Esophagus squamous epithelium (tissue), 4 donors: ENCODE measurements around the gene ZMIZ1.

Experiments
- CTCF ChIP-seq, 6 experiments: fragments of 450-650 bp in 4 of 6; fragments of 200-600 bp in 2 of 6; sonication (generic) in 2 of 6; IDR thresholded peaks; one replicate each; pipeline ENCODE4 v1.5.1; 2016 to 2019; ENCODE audit warnings: antibody characterized with exemption in 6 of 6, mild to moderate bottlenecking in 4 of 6, moderate library complexity in 4 of 6
- POLR2A ChIP-seq, 4 donors: fragments of 450-650 bp; IDR thresholded peaks; one replicate each; pipeline ENCODE4 v1.6.1; 2017; ENCODE audit warnings: antibody characterized with exemption in 4 of 4, mild to moderate bottlenecking in 4 of 4, moderate library complexity in 3 of 4

- TF ChIP-seq CTCF (IDR thresholded peaks at IDR 0.05) (no peak), POLR2A (IDR thresholded peaks at IDR 0.05) (no peak)
Observed at GRCh38 chr10:79345241-79346011, 276.7 kb downstream of the ZMIZ1 start.
